WTC11 (cell line): ENCODE measurements around the gene ZNF425. TPM values are rescaled to one million over a fixed set of nuclear protein-coding genes. Genes with fewer than 3 reads are reported as not detected.

Experiments used
- ATAC-seq: fragments of 200-7000 bp; cut with Tn5 transposase; 2 replicates; pipeline ENCODE4 v1.10.0; 2021; ENCODE audit warnings: mild to moderate bottlenecking, moderate library complexity
- CTCF ChIA-PET: fragments of 300-600 bp; sonication (Branson Sonifier 250); formaldehyde crosslinking; loops from one replicate; lab custom pipeline; 2021; ENCODE audit warnings: antibody characterized with exemption; lab: Charles Lee
- POLR2A ChIA-PET: fragments of 350-600 bp; sonication (Branson Sonifier 250); formaldehyde crosslinking; loops from one replicate; lab custom pipeline; 2021; ENCODE audit warnings: antibody characterized with exemption; lab: Charles Lee
- DNase-seq: peaks from one replicate; pipeline ENCODE4 v3.0.0; 2021; ENCODE audit warnings: low spot score
- H3K27ac Mint-ChIP-seq: 2 replicates; pipeline ENCODE4 v1.8.0; 2021; ENCODE audit warnings: mixed read lengths
- H3K27me3 Mint-ChIP-seq: 2 replicates; pipeline ENCODE4 v1.8.0; 2021; ENCODE audit warnings: low read depth, mild to moderate bottlenecking, moderate library complexity, mixed read lengths
- H3K36me3 Mint-ChIP-seq: 2 replicates; pipeline ENCODE4 v1.8.0; 2021; ENCODE audit warnings: mixed read lengths
- H3K4me1 Mint-ChIP-seq: 2 replicates; pipeline ENCODE4 v1.8.0; 2022; ENCODE audit warnings: mixed read lengths
- H3K4me3 Mint-ChIP-seq: 2 replicates; pipeline ENCODE4 v1.8.0; 2021; ENCODE audit warnings: mild to moderate bottlenecking, moderate library complexity, mixed read lengths
- H3K9me3 Mint-ChIP-seq: 2 replicates; pipeline ENCODE4 v1.8.0; 2021; ENCODE audit warnings: mixed read lengths
- AFF4 ChIP-seq: sonication (generic); formaldehyde crosslinking; IDR thresholded peaks from 2 replicates; pipeline ENCODE4 v1.8.1; 2023; ENCODE audit warnings: mild to moderate bottlenecking, missing genetic modification reagents, borderline replicate concordance
- AR ChIP-seq: fragments of 250-450 bp; sonication (Bioruptor Pico); IDR thresholded peaks from 2 replicates; pipeline ENCODE4 v1.9.0; 2021; ENCODE audit warnings: mild to moderate bottlenecking
- ARID4B ChIP-seq: sonication (generic); formaldehyde crosslinking; IDR thresholded peaks from 2 replicates; pipeline ENCODE4 v1.8.0; 2023; ENCODE audit warnings: missing genetic modification reagents, mild to moderate bottlenecking, borderline replicate concordance
- ATF1 ChIP-seq: sonication (generic); formaldehyde crosslinking; IDR thresholded peaks from 2 replicates; pipeline ENCODE4 v1.8.1; 2023; ENCODE audit warnings: mild to moderate bottlenecking, moderate library complexity, missing genetic modification reagents
- EMX1 ChIP-seq: fragments of 250-450 bp; sonication (Bioruptor Pico); IDR thresholded peaks from 2 replicates; pipeline ENCODE4 v1.8.0; 2021; ENCODE audit warnings: mild to moderate bottlenecking
- GRHL2 ChIP-seq: fragments of 250-450 bp; sonication (Bioruptor Pico); IDR thresholded peaks from 2 replicates; pipeline ENCODE4 v1.8.0; 2022; ENCODE audit warnings: mild to moderate bottlenecking, moderate library complexity; ENCODE audit not compliant: insufficient replicate concordance, severe bottlenecking
- JAZF1 ChIP-seq: fragments of 250-450 bp; sonication (Bioruptor Pico); IDR thresholded peaks from 2 replicates; pipeline ENCODE4 v1.9.0; 2021; ENCODE audit warnings: moderate library complexity, mild to moderate bottlenecking, inconsistent platforms
- NFATC4 ChIP-seq: fragments of 250-450 bp; sonication (Bioruptor Pico); IDR thresholded peaks from 2 replicates; pipeline ENCODE4 v1.9.0; 2021; ENCODE audit warnings: mild to moderate bottlenecking
- NFE2L1 ChIP-seq: sonication (generic); formaldehyde crosslinking; IDR thresholded peaks from 2 replicates; pipeline ENCODE4 v1.8.1; 2023; ENCODE audit warnings: missing genetic modification reagents
- NR1H2 ChIP-seq: sonication (generic); formaldehyde crosslinking; IDR thresholded peaks from 2 replicates; pipeline ENCODE4 v1.9.0; 2021; ENCODE audit warnings: mild to moderate bottlenecking, moderate library complexity, missing genetic modification reagents
- OVOL2 ChIP-seq: fragments of 250-450 bp; sonication (Bioruptor Pico); IDR thresholded peaks from 2 replicates; pipeline ENCODE4 v1.9.0; 2021; ENCODE audit warnings: mild to moderate bottlenecking, borderline replicate concordance
- RELA ChIP-seq: sonication (generic); formaldehyde crosslinking; IDR thresholded peaks from 2 replicates; pipeline ENCODE4 v1.8.1; 2022; ENCODE audit warnings: missing genetic modification reagents, mild to moderate bottlenecking, borderline replicate concordance
- SMAD3 ChIP-seq: sonication (generic); formaldehyde crosslinking; IDR thresholded peaks from 2 replicates; pipeline ENCODE4 v1.8.0; 2022; ENCODE audit warnings: missing genetic modification reagents, mild to moderate bottlenecking, borderline replicate concordance
- total RNA-seq: library from RNA; stranded (reverse); gene quantifications from 3 replicates; pipeline ENCODE4 v1.2.3, GENCODE V29; 2021
- TF ChIP-seq, protein P1 (sequence below): fragments of 250-450 bp; sonication (Bioruptor Pico); IDR thresholded peaks from 2 replicates; pipeline ENCODE4 v2.1.2; 2022; ENCODE audit warnings: mild to moderate bottlenecking, moderate library complexity
- TF ChIP-seq, protein P2 (sequence below): sonication (generic); formaldehyde crosslinking; IDR thresholded peaks from 2 replicates; pipeline ENCODE4 v1.8.0; 2022; ENCODE audit warnings: mild to moderate bottlenecking, missing genetic modification reagents
- TF ChIP-seq, protein P3 (sequence below): sonication (generic); formaldehyde crosslinking; IDR thresholded peaks from 2 replicates; pipeline ENCODE4 v1.8.0; 2022; ENCODE audit warnings: mild to moderate bottlenecking, missing genetic modification reagents
- TF ChIP-seq, protein P4 (sequence below): sonication (generic); formaldehyde crosslinking; IDR thresholded peaks from 2 replicates; pipeline ENCODE4 v1.8.1; 2022; ENCODE audit warnings: mild to moderate bottlenecking, moderate library complexity, missing genetic modification reagents

The ZNF425 gene
- total RNA-seq, 1 experiment from 2014 or later = 3.8 TPM

DNA sequence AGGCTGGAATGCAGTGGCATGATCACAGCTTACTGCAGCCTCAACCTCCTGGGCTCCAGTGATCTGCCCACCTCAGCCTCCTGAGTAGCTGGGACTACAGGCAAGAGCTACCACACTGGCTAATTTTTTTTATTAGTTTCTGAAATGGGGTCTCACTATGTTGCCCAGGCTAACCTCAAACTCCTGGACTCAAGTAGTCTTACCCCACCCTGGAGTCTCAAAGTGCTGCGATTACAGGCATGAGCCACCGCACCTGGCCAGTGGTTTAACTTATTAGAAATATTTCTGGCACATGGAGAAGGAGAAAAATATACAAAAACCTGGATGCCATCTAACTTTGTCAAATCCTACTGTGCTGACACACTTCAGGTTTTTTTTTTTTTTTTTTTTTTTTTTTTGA is 50.8 kb downstream of the ZNF425 start:
- no peak for DNase-seq
- ATAC-seq = no peak
- ChIA-PET CTCF (no interaction called here), POLR2A (interaction anchor here (0.6 kb wide), 1 partner anchor 25 kb away, joined by 3 read pairs; no protein-coding TSS in a partner anchor)
- Mint-ChIP-seq H3K9me3 (no peaks in the 10 kb centered on the region), H3K36me3 (peaks cover 42% of the 10 kb centered on the region), H3K4me3 (no peak overlapping the region), H3K4me1 (peaks cover 3% of the 10 kb centered on the region; the same call in 1 of the 2 replicates), H3K27ac (no peak overlapping the region; the same call in 1 of the 2 replicates), H3K27me3 (no peaks in the 10 kb centered on the region)
- TF ChIP-seq OVOL2 (CRISPR knock-in tag) (no peak), SMAD3 (CRISPR knock-in tag) (no peak), NFATC4 (CRISPR knock-in tag) (no peak), EMX1 (CRISPR knock-in tag) (no peak), RELA (no peak), GRHL2 (CRISPR knock-in tag) (no peak), AR (CRISPR knock-in tag) (no peak), NR1H2 (CRISPR knock-in tag) (no peak)
- TF ChIP-seq, protein P1, sequence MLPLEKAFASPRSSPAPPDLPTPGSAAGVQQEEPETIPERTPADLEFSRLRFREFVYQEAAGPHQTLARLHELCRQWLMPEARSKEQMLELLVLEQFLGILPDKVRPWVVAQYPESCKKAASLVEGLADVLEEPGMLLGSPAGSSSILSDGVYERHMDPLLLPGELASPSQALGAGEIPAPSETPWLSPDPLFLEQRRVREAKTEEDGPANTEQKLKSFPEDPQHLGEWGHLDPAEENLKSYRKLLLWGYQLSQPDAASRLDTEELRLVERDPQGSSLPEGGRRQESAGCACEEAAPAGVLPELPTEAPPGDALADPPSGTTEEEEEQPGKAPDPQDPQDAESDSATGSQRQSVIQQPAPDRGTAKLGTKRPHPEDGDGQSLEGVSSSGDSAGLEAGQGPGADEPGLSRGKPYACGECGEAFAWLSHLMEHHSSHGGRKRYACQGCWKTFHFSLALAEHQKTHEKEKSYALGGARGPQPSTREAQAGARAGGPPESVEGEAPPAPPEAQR = no peak
- TF ChIP-seq, protein P2, sequence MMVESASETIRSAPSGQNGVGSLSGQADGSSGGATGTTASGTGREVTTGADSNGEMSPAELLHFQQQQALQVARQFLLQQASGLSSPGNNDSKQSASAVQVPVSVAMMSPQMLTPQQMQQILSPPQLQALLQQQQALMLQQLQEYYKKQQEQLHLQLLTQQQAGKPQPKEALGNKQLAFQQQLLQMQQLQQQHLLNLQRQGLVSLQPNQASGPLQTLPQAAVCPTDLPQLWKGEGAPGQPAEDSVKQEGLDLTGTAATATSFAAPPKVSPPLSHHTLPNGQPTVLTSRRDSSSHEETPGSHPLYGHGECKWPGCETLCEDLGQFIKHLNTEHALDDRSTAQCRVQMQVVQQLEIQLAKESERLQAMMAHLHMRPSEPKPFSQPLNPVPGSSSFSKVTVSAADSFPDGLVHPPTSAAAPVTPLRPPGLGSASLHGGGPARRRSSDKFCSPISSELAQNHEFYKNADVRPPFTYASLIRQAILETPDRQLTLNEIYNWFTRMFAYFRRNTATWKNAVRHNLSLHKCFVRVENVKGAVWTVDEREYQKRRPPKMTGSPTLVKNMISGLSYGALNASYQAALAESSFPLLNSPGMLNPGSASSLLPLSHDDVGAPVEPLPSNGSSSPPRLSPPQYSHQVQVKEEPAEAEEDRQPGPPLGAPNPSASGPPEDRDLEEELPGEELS (CRISPR knock-in tag) = no peak
- TF ChIP-seq, protein P3, sequence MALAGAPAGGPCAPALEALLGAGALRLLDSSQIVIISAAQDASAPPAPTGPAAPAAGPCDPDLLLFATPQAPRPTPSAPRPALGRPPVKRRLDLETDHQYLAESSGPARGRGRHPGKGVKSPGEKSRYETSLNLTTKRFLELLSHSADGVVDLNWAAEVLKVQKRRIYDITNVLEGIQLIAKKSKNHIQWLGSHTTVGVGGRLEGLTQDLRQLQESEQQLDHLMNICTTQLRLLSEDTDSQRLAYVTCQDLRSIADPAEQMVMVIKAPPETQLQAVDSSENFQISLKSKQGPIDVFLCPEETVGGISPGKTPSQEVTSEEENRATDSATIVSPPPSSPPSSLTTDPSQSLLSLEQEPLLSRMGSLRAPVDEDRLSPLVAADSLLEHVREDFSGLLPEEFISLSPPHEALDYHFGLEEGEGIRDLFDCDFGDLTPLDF (CRISPR knock-in tag) = no peak

GRCh38 chr7:149074116-149074885 is 51.8 kb downstream of the ZNF425 start:
- Mint-ChIP-seq H3K36me3 (peaks cover 44% of the 10 kb centered on the region), H3K27me3 (no peaks in the 10 kb centered on the region), H3K27ac (no peak overlapping the region), H3K9me3 (no peaks in the 10 kb centered on the region), H3K4me3 (no peak overlapping the region), H3K4me1 (peaks cover 3% of the 10 kb centered on the region; the same call in 1 of the 2 replicates)
- ATAC-seq (no peak), DNase-seq (no peak)
- ChIA-PET CTCF (no interaction called here), POLR2A (no interaction called here)
- TF ChIP-seq, protein P4, sequence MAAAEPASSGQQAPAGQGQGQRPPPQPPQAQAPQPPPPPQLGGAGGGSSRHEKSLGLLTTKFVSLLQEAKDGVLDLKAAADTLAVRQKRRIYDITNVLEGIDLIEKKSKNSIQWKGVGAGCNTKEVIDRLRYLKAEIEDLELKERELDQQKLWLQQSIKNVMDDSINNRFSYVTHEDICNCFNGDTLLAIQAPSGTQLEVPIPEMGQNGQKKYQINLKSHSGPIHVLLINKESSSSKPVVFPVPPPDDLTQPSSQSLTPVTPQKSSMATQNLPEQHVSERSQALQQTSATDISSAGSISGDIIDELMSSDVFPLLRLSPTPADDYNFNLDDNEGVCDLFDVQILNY = no peak
- TF ChIP-seq ATF1 (no peak), JAZF1 (no peak), NFE2L1 (CRISPR knock-in tag) (no peak), AFF4 (CRISPR knock-in tag) (no peak), ARID4B (CRISPR knock-in tag) (no peak)
